T-helper 1 cell treated with Interleukin-12 subunit alpha and Interleukin-12 subunit beta and Interleukin-4 antibody, amounts not matched to agents 30 μg/mL and 1 μg/mL, for 36 hours (primary cell): ENCODE results near the gene ZHX3.

Source experiments
- H3K27ac Mint-ChIP-seq: one replicate; pipeline ENCODE4 v1.8.0; 2021; ENCODE audit warnings: mild to moderate bottlenecking, mixed read lengths
- H3K27me3 Mint-ChIP-seq: one replicate; pipeline ENCODE4 v1.8.0; 2021; ENCODE audit warnings: low read depth, mixed read lengths
- H3K36me3 Mint-ChIP-seq: one replicate; pipeline ENCODE4 v1.8.0; 2021; ENCODE audit warnings: low read depth, mixed read lengths
- H3K4me1 Mint-ChIP-seq: one replicate; pipeline ENCODE4 v1.8.0; 2021; ENCODE audit warnings: low read depth, mixed read lengths
- H3K4me3 Mint-ChIP-seq: one replicate; pipeline ENCODE4 v1.8.0; 2021; ENCODE audit warnings: mild to moderate bottlenecking, moderate library complexity, mixed read lengths
- H3K9me3 Mint-ChIP-seq: one replicate; pipeline ENCODE4 v1.8.0; 2021; ENCODE audit warnings: mixed read lengths

The ZHX3 gene

DNA sequence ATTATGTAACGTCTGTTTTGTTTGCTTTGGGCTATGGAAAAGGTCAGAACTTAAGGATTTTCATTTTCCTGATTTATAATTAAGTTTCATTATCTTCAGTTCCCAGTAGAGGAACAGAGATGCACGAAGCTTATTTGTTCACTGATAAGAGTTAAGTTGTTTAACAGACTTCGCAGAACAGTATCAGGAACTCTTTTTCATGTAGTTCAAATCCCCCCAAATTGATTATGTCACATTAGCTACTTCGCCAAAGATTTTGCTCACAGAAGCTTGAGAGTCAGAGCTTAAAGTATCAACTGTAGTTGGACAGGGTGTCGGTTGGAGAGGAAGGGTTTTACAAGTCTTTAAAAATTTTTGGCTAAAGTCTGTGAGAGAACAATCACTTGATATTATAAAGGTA is 43.4 kb downstream of the ZHX3 start:
- H3K4me1 Mint-ChIP-seq: no peaks in the 10 kb centered on the region
- no peak overlapping the region for H3K4me3 Mint-ChIP-seq
- peaks cover 5% of the 10 kb centered on the region for H3K27me3 Mint-ChIP-seq
- H3K36me3 Mint-ChIP-seq: no peaks in the 10 kb centered on the region
- H3K27ac Mint-ChIP-seq: no peak overlapping the region
- H3K9me3 Mint-ChIP-seq: no peaks in the 10 kb centered on the region

GRCh38 chr20:41273445-41273844 is 44.1 kb downstream of the ZHX3 start:
- no peaks in the 10 kb centered on the region for H3K36me3 Mint-ChIP-seq
- no peak overlapping the region for H3K4me3 Mint-ChIP-seq
- no peak overlapping the region for H3K27ac Mint-ChIP-seq
- H3K27me3 Mint-ChIP-seq: peaks cover 5% of the 10 kb centered on the region
- H3K4me1 Mint-ChIP-seq: no peaks in the 10 kb centered on the region
- no peaks in the 10 kb centered on the region for H3K9me3 Mint-ChIP-seq

GRCh38 chr20:41272339-41272738 is 45.2 kb downstream of the ZHX3 start:
- no peak overlapping the region for H3K4me3 Mint-ChIP-seq
- H3K4me1 Mint-ChIP-seq: no peaks in the 10 kb centered on the region
- no peaks in the 10 kb centered on the region for H3K36me3 Mint-ChIP-seq
- no peaks in the 10 kb centered on the region for H3K9me3 Mint-ChIP-seq
- no peak overlapping the region for H3K27ac Mint-ChIP-seq
- peaks cover 5% of the 10 kb centered on the region for H3K27me3 Mint-ChIP-seq

DNA sequence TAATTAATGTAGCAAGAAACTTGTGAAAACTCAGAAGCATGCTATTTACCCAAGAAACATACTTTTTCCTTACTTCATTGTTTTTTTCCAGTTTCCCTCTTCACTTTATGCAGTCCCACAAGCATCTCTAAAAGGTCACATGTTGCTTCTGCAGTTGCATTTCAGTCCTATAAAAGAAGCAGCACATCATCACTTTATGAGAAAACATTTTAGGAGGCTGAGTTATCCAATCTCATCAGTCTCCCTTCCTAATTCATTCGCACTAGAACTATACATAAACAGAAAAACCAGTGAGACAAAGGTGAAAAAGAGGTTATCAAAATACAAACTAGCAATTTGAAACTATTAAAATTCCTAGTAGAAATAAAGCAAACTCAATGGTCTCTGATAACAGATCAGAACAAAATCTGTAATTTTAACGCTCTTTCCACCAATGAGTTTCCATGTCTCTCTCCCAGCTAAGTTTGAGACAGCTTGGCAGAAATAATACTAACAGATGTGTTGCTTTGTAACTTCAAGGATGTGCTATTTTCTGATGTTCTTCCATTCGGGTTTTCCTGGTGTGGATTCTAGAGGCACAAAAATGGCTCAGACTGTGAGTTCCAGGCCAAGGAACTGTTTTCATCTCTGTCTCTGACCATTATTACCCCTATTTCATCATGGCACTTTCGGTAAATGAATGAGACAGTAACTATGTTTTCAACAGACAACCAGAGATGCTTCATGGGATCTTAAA is 48.4 kb downstream of the ZHX3 start:
- H3K27me3 Mint-ChIP-seq: peaks cover 5% of the 10 kb centered on the region
- H3K27ac Mint-ChIP-seq: no peak overlapping the region
- no peaks in the 10 kb centered on the region for H3K36me3 Mint-ChIP-seq
- no peak overlapping the region for H3K4me3 Mint-ChIP-seq
- H3K9me3 Mint-ChIP-seq: no peaks in the 10 kb centered on the region
- H3K4me1 Mint-ChIP-seq: no peaks in the 10 kb centered on the region

- Mint-ChIP-seq H3K4me3 (no peak overlapping the region), H3K36me3 (no peaks in the 10 kb centered on the region), H3K9me3 (no peaks in the 10 kb centered on the region), H3K27ac (no peak overlapping the region), H3K4me1 (no peaks in the 10 kb centered on the region), H3K27me3 (peaks cover 5% of the 10 kb centered on the region)
These were observed 49.1 kb downstream of the ZHX3 start for GRCh38 chr20:41268402-41268801.

DNA sequence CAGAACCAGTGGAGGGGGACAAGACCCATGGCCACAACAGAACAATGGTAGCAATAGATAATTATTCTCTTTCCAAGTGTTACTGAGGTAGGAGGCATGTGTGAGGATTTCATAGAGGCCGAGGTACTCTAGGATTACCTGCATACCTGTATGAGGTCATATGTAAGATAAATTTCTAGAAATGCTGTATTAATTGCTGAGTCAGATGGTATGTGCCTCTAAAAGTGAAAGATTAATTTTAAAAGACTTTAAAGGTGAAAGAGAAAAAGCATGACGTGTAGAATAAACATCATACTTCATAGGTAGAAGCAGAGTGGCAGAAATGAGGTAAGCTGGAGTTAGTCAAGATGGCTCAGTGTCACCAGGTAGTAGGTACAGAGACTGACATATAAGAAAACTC is 51.6 kb downstream of the ZHX3 start:
- H3K27ac Mint-ChIP-seq: no peak overlapping the region
- no peaks in the 10 kb centered on the region for H3K36me3 Mint-ChIP-seq
- H3K27me3 Mint-ChIP-seq: no peaks in the 10 kb centered on the region

DNA sequence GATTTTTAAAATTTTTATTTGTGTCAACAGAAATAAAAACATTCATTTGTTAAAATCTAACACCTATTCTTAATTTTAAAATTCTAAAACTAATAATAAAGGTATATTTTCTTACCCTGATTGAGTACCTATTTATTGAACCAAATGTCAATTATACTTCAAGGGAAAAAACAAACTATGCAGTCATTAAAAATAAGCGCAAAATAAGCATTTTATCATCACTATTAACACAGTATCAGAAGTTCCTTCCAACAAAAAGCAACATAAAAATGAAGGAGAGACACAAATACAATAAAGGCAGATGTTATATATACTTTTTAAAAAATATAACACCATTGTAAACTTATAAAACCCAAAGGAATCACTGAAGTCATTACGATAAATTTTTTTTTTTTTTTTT is 52.7 kb downstream of the ZHX3 start:
- no peaks in the 10 kb centered on the region for H3K36me3 Mint-ChIP-seq
- no peak overlapping the region for H3K27ac Mint-ChIP-seq
- H3K4me3 Mint-ChIP-seq: no peak overlapping the region

More for the DNA sequence above, 51.6 kb downstream of the ZHX3 start:
- no peak overlapping the region for H3K4me3 Mint-ChIP-seq
- no peaks in the 10 kb centered on the region for H3K4me1 Mint-ChIP-seq
- no peaks in the 10 kb centered on the region for H3K9me3 Mint-ChIP-seq

DNA sequence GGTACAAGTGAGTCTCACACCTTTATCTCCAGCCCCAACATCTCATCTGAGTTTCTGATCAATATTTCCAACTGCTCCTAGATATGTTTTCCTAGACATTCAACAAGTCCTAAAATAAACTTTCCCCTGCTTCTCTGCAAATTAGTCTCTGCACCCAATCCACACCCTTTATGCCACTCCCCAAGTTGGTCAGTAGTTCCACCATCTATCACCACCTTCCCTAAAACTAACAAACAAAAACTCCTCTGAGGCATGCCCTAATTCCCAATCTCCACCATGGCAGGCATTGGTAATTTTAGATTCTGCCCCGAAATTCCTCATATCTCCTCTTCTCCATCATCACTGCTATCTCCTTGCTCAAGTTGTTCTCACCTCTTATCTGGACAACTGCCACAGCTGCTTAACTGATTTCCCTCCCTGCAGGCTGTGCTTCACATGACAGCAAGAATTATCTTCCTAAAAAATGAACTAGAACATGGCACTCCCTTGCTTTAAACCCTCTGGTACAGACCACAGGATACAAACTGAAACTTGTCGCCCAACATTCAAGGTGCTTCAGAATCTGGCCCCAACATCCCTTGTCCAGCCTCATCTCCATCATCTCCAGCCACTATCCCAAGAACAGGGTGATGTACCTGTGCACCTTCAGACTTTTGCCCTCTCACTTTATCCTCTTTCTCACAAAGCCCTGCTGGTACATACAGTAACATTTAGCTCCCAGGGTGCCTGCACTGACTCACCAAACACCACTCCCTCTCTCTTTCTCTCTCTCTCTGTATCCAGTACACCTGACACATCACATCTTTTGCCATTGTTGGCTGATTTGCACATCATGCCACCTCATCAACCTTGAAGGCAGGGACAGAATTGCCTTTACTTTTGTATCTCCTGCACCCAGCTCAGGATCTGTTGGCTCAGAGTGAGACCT is 55.5 kb downstream of the ZHX3 start:
- Mint-ChIP-seq H3K4me1 (no peaks in the 10 kb centered on the region), H3K36me3 (no peaks in the 10 kb centered on the region), H3K27me3 (no peaks in the 10 kb centered on the region), H3K4me3 (no peak overlapping the region), H3K9me3 (no peaks in the 10 kb centered on the region), H3K27ac (no peak overlapping the region)

More for the DNA sequence above, 52.7 kb downstream of the ZHX3 start:
- Mint-ChIP-seq H3K9me3 (no peaks in the 10 kb centered on the region), H3K27me3 (no peaks in the 10 kb centered on the region), H3K4me1 (no peaks in the 10 kb centered on the region)

- no peaks in the 10 kb centered on the region for H3K36me3 Mint-ChIP-seq
- H3K27ac Mint-ChIP-seq: no peak overlapping the region
- no peaks in the 10 kb centered on the region for H3K27me3 Mint-ChIP-seq
- H3K9me3 Mint-ChIP-seq: no peaks in the 10 kb centered on the region
- no peak overlapping the region for H3K4me3 Mint-ChIP-seq
- no peaks in the 10 kb centered on the region for H3K4me1 Mint-ChIP-seq
These were observed 56.3 kb downstream of the ZHX3 start for GRCh38 chr20:41261260-41261659.

DNA sequence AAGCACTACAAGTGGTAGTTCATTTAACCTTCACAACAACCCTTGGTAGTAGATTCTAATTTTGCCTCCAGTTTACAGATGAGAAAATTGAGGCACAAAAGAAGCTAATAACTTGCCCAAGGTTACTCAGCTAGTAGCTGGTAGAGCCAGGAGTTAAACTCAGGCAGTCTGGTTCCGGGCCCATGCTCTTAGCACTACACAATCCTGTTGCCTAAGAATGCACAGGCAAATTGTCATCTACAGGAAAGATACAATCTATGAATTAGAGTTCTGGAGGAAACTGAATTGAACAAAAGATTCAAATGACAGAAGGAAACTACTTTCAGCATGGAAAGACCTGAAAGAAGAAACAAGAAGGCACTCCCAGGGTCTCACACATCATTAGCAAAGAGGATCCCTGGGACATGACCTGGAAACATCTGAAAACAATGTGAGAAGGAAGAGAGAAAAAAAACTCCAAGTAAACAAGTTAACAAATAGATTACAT is 56.8 kb downstream of the ZHX3 start:
- Mint-ChIP-seq H3K36me3 (no peaks in the 10 kb centered on the region), H3K27me3 (no peaks in the 10 kb centered on the region), H3K4me1 (no peaks in the 10 kb centered on the region), H3K27ac (no peak overlapping the region), H3K9me3 (no peaks in the 10 kb centered on the region), H3K4me3 (no peak overlapping the region)

- no peak overlapping the region for H3K4me3 Mint-ChIP-seq
These were observed 58.2 kb downstream of the ZHX3 start for GRCh38 chr20:41259309-41259708.

DNA sequence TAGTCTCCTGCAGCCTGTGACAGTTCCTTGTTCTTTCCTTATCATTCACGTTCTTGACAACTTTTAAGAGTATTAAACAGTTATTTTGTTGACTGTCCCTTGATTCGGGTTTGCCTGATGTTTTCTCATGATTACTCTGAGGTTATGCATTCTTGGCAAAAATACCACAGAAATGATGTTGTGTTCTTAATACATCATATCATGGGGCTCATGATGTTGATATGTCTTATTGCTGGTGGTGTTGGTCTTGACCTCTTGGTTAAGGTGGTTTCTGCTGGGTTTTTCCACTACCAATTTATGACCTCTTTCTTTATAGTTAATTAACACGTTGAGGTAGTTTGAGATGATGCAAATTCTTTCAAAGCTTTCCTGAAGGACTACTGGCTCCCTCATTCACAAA is 59.1 kb downstream of the ZHX3 start:
- Mint-ChIP-seq H3K36me3 (no peaks in the 10 kb centered on the region), H3K4me1 (no peaks in the 10 kb centered on the region), H3K27me3 (no peaks in the 10 kb centered on the region), H3K9me3 (no peaks in the 10 kb centered on the region), H3K4me3 (no peak overlapping the region), H3K27ac (no peak overlapping the region)

More at GRCh38 chr20:41259309-41259708, 58.2 kb downstream of the ZHX3 start:
- Mint-ChIP-seq H3K27me3 (no peaks in the 10 kb centered on the region), H3K9me3 (no peaks in the 10 kb centered on the region), H3K4me1 (no peaks in the 10 kb centered on the region), H3K27ac (no peak overlapping the region), H3K36me3 (no peaks in the 10 kb centered on the region)

DNA sequence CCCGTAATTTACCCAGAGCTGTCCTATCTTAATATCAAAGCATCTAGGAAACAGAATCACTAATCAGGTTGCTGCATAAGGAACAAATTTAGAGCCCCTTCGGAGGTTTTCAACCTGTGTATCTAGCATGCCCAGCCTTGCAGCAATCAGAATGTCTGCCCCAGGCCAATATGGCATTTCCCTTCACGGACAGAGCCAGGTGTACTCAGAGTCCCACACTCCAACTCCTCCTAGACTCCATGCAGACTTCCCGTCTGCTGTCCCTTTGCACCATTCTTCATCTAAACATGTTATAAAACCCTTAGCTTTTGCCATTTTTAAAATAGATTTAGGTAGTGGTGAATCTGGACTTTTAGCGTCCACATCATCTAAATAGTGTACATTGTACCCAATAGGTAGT is 61.0 kb downstream of the ZHX3 start:
- H3K27me3 Mint-ChIP-seq: no peaks in the 10 kb centered on the region
- no peaks in the 10 kb centered on the region for H3K4me1 Mint-ChIP-seq
- H3K9me3 Mint-ChIP-seq: no peaks in the 10 kb centered on the region
- no peaks in the 10 kb centered on the region for H3K36me3 Mint-ChIP-seq
- H3K27ac Mint-ChIP-seq: no peak overlapping the region
- no peak overlapping the region for H3K4me3 Mint-ChIP-seq

- H3K4me3 Mint-ChIP-seq: no peak overlapping the region
- no peak overlapping the region for H3K27ac Mint-ChIP-seq
- H3K36me3 Mint-ChIP-seq: no peaks in the 10 kb centered on the region
- no peaks in the 10 kb centered on the region for H3K27me3 Mint-ChIP-seq
- H3K9me3 Mint-ChIP-seq: no peaks in the 10 kb centered on the region
- H3K4me1 Mint-ChIP-seq: no peaks in the 10 kb centered on the region
These were observed 61.9 kb downstream of the ZHX3 start for GRCh38 chr20:41255655-41256054.
